HepG2 (cell line): Measurements from ENCODE around the gene ARID3C.

Source experiments
- ELF1 ChIP-seq: sonication (generic); formaldehyde crosslinking; IDR thresholded peaks from 2 replicates; pipeline ENCODE4 v1.4.0; 2020; ENCODE audit warnings: missing genetic modification reagents
- HNRNPK ChIP-seq: fragments of 200-400 bp; formaldehyde crosslinking; IDR thresholded peaks from 2 replicates; pipeline ENCODE4 v1.6.1; 2018; ENCODE audit warnings: low read length, low read depth, moderate library complexity, mild to moderate bottlenecking; ENCODE audit not compliant: poor library complexity, severe bottlenecking
- NAIF1 ChIP-seq: sonication (generic); formaldehyde crosslinking; IDR thresholded peaks from 2 replicates; pipeline ENCODE4 v1.5.0; 2020; ENCODE audit warnings: mild to moderate bottlenecking, missing genetic modification reagents, borderline replicate concordance
- NR2F2 ChIP-seq: IDR thresholded peaks from 2 replicates; pipeline ENCODE4 v1.6.1; 2012; ENCODE audit warnings: low read depth, inconsistent platforms, borderline replicate concordance
- POLR2A ChIP-seq, 2 experiments: IDR thresholded peaks; 2 replicates each; pipeline ENCODE4 v1.6.1; 2011; ENCODE audit warnings: low read depth in 2 of 2, low read length in 2 of 2, mild to moderate bottlenecking in 1 of 2, moderate library complexity in 1 of 2; ENCODE audit not compliant: insufficient read depth in 1 of 2
- SIN3B ChIP-seq: fragments of 150-350 bp; IDR thresholded peaks from 2 replicates; pipeline ENCODE4 v1.6.1; 2014; ENCODE audit warnings: low read length
- ZNF24 ChIP-seq: fragments of 450-650 bp; IDR thresholded peaks from 2 replicates; pipeline ENCODE4 v1.6.1; 2017; ENCODE audit warnings: antibody characterized with exemption, mild to moderate bottlenecking

DNA sequence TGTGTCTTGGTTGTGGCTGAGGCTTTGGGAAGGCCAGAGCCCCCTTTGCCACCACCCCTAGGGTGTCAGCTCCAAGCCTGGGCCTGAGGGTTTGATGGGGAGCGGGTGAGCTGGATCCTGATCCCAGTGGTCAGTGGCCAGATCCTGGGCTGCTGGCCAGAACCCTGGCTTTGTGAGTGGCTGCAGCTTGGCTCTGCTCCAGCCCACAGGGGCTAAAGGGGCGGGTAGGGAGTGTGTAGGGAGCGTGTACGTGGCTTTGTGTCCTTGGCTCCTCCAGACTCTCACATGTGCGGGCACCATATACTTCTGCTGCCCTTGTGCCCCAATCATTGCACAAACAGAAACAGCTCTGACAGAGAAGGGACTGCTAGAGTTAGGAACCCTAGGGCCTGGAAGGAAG, 21.9 kb upstream of the ARID3C start:
- TF ChIP-seq SIN3B (no peak), HNRNPK (no peak), ZNF24 (no peak), POLR2A (IDR thresholded peaks at IDR 0.05; ENCODE audit: insufficient read depth in 1 of 2, low read depth in 2 of 2, low read length in 2 of 2) (no peak), NAIF1 (no peak), NR2F2 (no peak), ELF1 (no peak)
